GM12865 (cell line): ENCODE results near the gene DNPH1.

Experiments
- DNase-seq: peaks from one replicate; pipeline ENCODE4 v3.0.0; 2010; ENCODE audit warnings: low read depth
- H3K4me3 ChIP-seq: 2 replicates; pipeline ENCODE4 v1.5.1; 2011; ENCODE audit warnings: mild to moderate bottlenecking, low read depth, low read length, control low read depth
- CTCF ChIP-seq: IDR thresholded peaks from 2 replicates; pipeline ENCODE4 v1.5.1; 2011; ENCODE audit warnings: low read length, control low read depth, low read depth, inconsistent platforms; ENCODE audit not compliant: insufficient read depth; ENCODE audit errors: missing control alignments

The DNPH1 gene

GRCh38 chr6:43228951-43229802 lies at the start of gene DNPH1:
Gene DNPH1, minus strand, starts transcription at chr6:43229481. Its CDS starts 25 bp downstream, at chr6:43229456.
- DNase-seq, result peak; percentile 82
- H3K4me3 ChIP-seq, result peak within 1 kb of the TSS; percentile 63
- peak; percentile 86 for TF ChIP-seq CTCF

- DNase-seq, result no peak
- TF ChIP-seq CTCF, result no peak
- no peak overlapping the region for H3K4me3 ChIP-seq
Observed at GRCh38 chr6:43278524-43279078, 49.3 kb upstream of the DNPH1 start.

- no peak overlapping the region for H3K4me3 ChIP-seq
- TF ChIP-seq CTCF, result no peak
- DNase-seq, result no peak
Observed at GRCh38 chr6:43277643-43278523, 48.6 kb upstream of the DNPH1 start.

GRCh38 chr6:43277306-43277642 lies 48.0 kb upstream of the DNPH1 start:
- no peak overlapping the region for H3K4me3 ChIP-seq
- no peak for TF ChIP-seq CTCF
- no peak for DNase-seq

- no peak overlapping the region; the same call in 1 of the 2 replicates for H3K4me3 ChIP-seq
- DNase-seq, result no peak
Observed at GRCh38 chr6:43276577-43277305, 47.5 kb upstream of the DNPH1 start.

More at GRCh38 chr6:43276577-43277305, 47.5 kb upstream of the DNPH1 start:
- no peak for TF ChIP-seq CTCF
